ENCODE measurements around the gene PRTN3. TPM values are rescaled to one million over a fixed set of nuclear protein-coding genes. Genes with fewer than 3 reads are reported as not detected.
"Not testable (repeated sequence)": the region's sequence is repeated elsewhere in the genome, so short reads cannot be mapped to it uniquely, and the experiment has no call there.

Gene PRTN3
- total RNA-seq, 1 experiment from 2014 or later, result not detected

DNA sequence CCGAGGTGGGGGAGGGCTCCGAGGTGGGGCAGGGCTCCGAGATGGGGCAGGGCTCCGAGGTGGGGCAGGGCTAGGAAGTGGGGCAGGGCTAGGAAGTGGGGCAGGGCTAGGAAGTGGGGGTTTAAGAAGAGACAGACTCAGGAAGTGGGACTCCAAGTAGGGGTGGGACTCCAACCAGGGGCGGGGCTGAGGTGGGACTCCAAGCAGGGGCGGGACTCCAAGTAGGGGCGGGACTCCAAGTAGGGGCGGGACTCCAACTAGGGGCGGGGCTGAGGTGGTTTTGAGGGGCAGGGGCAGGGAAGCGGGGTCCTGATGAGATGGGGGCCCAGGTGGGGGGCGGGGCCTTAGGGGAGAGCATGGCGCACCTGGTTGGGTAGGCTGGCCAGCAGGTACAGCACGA is 32.3 kb downstream of the PRTN3 start:
- in situ Hi-C loops (cut with HindIII; ENCODE audit: low sequenced_read_pairs), result no loop called here
- DNase-seq (ENCODE audit: low spot score), result no peak

DNA sequence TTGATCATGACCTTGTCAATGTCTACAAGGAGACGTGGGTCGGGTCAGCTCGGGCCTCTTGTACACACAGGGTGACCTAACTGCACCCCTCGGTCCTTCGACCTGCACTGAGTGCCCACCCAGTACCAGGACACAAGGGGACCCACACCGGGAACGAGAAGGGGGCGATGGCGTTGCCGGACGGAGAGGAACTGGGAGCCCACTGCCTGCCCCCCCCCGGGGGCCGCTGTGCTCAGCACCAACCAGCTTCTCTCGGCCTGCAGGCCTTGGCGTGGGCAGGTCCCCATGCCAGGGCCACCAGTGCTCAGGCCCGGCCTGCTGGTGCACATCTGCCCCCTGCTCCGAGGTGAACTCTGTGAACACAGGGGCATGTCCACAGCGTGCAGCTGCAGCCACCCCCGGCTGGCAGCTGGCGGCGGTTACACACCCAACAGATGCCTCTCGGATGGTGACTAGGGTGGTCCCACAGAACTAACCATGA is 32.8 kb downstream of the PRTN3 start:
- in situ Hi-C loops (cut with HindIII; ENCODE audit: low sequenced_read_pairs), result no loop called here
- DNase-seq (ENCODE audit: low spot score), result no peak

DNA sequence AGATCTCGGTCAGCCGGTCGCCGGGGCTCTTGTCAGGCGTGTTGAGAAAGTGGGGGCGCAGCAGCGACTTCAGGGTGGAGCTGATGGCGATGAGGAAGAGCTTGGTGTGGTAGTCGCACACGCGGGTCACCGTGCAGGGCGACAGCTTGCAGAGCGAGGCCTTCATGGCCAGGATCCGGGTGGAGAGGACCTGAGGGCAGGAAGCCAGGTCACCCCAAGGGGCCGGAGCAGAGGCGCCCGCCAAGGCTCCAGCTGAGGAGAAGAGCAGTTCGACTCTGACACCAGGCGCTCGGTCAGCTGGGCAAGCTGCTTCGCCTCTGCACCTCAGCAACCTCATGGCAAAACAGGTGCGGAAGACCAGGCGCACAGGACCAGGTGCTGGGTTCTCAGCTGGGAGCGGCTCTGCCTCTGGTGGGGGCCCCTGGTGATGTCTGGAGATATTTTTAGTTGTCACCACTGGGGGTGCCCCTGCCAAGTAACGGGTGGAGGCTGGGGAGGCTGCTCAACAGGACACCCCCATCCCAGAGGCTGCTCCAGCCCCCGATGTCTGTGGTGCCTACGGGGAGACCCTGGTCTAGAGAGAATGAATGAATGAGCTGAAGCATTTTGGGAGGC is 34.6 kb downstream of the PRTN3 start:
- in situ Hi-C loops (cut with HindIII; ENCODE audit: low sequenced_read_pairs), result no loop called here
- no peak for DNase-seq (ENCODE audit: low spot score)

DNA sequence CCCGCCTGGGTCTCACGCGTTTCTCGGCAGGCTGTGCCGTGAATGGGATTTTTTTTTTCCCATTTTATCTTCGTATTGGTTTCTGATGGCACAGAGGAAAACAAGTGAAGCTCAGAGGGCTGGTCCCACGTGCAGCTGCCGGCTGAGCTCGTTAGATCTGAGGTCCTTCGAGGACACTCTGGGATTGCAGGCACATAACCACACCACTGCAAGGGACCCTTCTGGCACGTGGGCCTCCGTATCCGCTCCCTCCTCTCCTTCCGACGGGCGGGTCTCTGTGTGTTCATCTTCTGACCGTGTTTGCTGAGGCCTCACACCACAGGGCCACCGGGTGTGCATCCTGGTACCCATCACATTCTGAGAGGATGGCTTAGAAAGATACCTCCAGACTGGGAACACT is 35.3 kb downstream of the PRTN3 start:
- in situ Hi-C loops (cut with HindIII; ENCODE audit: low sequenced_read_pairs), result no loop called here
- DNase-seq (ENCODE audit: low spot score), result no peak

DNA sequence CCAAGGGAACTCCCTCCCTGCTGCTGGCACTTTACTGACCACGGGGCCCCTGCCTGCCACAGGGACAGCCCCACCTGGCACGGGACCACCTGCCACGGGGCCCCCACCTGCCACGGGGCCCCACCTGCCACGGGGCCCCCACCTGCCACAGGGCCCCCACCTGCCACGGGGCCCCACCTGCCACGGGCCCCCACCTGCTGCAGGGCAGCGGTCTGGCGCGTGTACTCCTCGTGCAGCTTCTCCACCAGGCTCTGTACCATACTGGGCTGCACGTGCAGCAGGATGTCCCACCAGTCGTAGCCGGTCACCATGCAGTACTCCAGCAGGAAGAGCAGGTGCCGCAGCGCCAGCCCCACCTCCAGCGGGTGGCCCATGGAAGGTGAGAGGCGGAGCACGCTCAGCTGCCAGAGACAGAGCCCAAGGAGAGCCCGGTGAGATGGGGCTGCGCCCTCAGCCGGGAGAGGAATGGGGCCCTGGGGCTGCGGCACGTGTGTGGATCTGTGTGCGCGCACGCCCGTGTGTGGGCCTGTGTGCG is 36.0 kb downstream of the PRTN3 start:
- in situ Hi-C loops (cut with HindIII; ENCODE audit: low sequenced_read_pairs), result no loop called here
- no peak for DNase-seq (ENCODE audit: low spot score)

DNA sequence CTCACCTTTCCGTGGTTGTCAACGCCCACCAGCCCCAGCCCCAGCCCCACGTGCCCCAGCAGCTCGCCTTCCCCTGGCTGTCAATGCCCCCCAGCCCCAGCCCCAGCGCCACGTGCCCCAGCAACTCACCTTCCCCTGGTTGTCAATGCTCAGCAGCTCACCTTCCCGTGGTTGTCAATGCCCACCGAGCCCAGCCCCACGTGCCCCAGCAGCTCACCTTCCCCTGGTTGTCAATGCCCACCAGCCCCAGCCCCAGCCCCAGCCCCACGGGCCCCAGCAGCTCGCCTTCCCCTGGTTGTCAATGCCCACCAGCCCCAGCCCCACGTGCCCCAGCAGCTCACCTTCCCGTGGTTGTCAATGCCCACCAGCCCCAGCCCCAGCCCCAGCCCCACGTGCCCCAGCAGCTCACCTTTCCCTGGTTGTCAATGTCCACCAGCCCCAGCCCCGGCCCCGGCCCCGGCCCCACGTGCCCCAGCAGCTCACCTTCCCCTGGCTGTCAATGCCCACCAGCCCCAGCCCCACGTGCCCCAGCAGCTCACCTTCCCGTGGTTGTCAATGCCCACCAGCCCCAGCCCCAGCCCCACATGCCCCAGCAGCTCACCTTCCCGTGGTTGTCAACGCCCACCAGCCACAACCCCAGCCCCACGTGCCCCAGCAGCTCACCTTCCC is 37.3 kb downstream of the PRTN3 start:
- DNase-seq (ENCODE audit: low spot score); in situ Hi-C loops (cut with HindIII; ENCODE audit: low sequenced_read_pairs): not testable (repeated sequence)

DNA sequence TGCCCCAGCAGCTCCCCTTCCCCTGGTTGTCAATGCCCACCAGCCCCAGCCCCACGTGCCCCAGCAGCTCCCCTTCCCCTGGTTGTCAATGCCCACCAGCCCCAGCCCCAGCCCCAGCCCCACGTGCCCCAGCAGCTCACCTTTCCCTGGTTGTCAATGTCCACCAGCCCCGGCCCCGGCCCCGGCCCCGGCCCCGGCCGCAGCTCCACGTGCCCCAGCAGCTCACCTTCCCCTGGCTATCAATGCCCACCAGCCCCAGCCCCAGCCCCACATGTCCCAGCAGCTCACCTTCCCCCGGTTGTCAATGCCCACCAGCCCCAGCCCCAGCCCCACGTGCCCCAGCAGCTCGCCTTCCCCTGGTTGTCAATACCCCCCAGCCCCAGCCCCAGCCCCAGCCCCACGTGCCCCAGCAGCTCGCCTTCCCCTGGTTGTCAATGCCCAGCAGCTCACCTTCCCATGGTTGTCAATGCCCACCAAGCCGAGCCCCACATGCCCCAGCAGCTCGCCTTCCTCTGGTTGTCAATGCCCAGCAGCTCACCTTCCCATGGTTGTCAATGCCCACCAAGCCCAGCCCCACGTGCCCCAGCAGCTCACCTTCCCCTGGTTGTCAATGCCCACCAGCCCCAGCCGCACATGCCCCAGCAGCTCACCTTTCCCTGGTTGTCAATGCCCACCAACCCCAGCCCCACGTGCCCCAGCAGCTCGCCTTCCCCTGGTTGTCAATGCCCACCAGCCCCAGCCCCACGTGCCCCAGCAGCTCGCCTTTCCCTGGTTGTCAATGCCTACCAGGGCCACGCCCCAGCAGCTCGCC is 38.2 kb downstream of the PRTN3 start:
- in situ Hi-C loops (cut with HindIII; ENCODE audit: low sequenced_read_pairs), result not testable (repeated sequence)

DNA sequence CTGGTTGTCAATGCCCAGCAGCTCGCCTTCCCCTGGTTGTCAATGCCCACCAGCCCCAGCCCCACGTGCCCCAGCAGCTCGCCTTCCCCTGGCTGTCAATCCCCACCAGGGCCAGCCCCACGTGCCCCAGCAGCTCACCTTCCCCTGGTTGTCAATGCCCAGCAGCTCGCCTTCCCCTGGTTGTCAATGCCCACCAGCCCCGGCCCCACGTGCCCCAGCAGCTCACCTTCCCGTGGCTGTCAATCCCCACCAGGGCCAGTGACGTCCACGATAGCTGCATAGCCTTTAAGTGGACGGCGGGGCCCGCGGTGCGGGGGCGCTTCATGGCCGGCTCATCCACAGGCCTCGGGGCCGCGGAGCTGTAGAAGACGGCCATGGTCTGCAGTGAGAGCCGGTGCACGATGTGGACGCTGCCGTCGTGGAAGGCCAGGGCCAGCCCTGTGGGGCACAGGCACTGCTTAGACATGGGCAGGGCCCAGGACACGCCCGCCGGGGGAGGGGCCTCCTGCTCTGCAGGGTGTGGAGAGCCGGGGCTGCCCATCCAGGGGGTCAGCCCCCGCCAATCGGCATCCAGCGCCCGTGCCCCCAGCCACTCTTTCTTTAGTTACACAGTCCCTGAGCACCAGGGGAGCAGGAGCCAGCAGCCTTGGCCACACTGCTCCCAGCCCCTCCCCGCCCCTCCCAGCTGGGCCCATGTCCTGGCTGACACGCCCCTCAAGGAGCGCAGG is 39.1 kb downstream of the PRTN3 start:
- in situ Hi-C loops (cut with HindIII; ENCODE audit: low sequenced_read_pairs), result no loop called here
- no peak for DNase-seq (ENCODE audit: low spot score)

More for the DNA sequence above, 38.2 kb downstream of the PRTN3 start:
- not testable (repeated sequence) for DNase-seq (ENCODE audit: low spot score)

DNA sequence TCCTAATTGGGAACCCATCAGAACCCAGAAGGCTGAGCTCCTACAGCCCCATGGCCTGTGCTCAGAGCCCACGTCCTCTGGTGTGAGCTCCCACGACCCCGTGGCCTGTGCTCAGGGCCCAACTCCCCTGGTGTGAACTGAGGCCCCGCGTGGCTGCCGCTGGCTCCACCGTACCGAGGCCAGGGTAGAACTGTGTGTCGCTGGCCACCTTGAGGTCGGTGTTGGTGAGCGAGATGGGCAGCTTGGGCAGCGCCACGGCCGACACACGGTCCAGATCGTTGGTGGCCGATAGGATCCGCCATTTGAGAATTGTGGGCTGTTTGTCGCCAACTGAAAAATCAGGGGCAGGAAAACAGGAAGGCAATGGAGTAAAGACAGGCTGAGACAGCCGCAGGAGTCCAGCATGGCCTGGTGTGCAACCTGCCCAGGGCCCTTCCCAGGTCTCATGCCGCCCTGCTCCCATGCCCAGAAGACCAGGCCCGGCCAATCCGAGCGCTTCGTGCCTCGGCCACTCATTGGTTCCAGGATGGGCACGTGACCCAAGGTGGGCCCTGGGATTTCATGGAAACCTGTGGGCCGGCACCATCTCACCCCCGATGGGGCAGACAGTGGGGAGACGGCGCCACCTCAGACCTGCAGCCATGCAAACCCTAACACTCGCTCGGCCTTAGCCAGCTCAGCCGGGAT is 40.7 kb downstream of the PRTN3 start:
- no peak for DNase-seq (ENCODE audit: low spot score)
- in situ Hi-C loops (cut with HindIII; ENCODE audit: low sequenced_read_pairs), result no loop called here

DNA sequence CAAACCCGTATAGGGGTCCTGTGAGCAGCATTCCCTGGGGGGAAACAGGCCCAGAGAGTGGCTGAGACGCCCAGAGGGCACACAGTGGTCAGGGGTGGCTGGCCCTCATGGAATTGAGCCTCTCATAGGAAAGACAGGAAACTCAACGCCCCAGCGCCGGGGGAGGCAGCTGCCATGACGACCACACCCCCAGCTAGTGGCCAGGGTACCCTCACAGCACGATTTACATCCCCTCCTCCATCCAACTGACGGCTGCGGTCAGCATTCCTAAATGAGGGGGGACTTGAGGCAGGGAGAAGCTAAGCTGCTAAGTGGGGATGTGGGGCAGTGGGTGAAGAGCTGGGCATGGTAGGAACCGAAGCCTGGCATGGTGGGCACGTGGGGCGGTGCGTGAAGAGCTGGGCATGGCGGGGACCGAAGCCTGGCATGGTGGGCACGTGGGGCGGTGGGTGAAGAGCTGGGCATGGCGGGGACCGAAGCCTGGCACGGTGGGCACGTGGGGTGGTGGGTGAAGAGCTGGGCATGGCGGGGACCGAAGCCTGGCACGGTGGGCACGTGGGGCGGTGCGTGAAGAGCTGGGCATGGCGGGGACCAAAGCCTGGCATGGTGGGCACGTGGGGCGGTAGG is 42.2 kb downstream of the PRTN3 start:
- in situ Hi-C loops (cut with HindIII; ENCODE audit: low sequenced_read_pairs), result no loop called here
- DNase-seq (ENCODE audit: low spot score), result no peak

DNA sequence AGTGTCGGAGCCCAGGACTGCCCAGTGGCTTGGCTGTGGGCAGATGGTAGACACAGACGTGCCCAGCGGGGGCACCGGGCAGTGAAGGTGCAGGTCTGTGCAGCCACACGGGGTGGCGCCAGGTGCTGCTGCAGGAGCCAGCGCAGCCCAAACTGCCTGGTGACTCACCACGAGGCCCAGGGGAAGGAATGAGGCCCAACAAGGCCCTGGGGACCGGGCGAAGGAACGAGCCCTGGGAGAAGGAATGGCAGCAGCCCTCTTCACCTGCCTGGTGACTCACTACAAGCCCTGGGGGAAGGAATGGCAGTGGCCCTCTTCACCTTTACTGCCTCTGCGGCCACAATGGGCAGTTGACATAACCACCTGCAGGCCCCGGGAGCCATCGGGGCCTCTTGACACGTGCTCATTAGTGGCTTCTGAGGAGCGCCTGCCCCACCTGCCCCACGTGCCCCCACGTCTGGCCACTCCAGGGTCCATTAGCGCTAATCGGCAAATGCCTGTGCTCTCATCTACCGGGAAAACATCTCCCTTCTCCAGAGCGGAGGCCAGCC is 42.9 kb downstream of the PRTN3 start:
- in situ Hi-C loops (cut with HindIII; ENCODE audit: low sequenced_read_pairs), result no loop called here
- DNase-seq (ENCODE audit: low spot score), result peak; percentile 71

DNA sequence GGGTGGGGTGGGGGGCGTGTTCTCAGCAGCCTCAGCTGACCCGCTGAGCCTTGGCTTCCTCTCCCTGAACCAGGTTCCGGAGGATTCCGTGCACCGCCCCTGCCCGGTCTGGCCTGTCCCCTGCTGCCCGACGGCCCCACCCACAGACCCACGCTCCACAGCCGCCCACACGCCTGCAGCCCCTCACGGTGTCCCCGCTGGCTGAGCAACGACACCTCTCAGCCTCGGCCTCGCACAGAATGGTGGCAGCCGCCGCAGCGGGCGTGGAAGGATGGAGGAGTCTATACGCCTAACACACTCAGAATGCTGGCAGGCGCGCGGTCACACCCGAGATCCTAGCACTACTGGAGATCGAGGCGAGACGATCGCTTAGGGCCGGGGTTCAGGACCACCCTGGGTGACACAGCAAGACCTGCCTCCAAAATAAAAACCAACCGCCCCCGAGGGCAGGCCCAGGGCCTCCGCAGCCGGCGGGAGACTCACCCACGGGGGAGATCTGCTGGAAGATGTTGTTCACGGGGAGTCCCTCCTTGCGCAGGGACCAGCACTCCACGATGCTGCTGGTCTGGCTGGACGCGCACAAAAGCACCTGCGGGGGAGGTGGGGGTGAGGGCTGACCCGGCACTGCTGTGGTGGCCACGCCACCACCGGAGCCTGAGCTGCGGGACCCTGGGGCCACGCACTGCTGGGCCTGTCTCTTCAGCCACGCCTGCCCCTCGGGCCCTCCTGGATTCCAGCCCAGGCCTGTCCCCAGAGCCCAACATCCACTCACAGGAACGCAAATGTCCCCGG is 43.8 kb downstream of the PRTN3 start:
- no peak for DNase-seq (ENCODE audit: low spot score)
- in situ Hi-C loops (cut with HindIII; ENCODE audit: low sequenced_read_pairs), result no loop called here

DNA sequence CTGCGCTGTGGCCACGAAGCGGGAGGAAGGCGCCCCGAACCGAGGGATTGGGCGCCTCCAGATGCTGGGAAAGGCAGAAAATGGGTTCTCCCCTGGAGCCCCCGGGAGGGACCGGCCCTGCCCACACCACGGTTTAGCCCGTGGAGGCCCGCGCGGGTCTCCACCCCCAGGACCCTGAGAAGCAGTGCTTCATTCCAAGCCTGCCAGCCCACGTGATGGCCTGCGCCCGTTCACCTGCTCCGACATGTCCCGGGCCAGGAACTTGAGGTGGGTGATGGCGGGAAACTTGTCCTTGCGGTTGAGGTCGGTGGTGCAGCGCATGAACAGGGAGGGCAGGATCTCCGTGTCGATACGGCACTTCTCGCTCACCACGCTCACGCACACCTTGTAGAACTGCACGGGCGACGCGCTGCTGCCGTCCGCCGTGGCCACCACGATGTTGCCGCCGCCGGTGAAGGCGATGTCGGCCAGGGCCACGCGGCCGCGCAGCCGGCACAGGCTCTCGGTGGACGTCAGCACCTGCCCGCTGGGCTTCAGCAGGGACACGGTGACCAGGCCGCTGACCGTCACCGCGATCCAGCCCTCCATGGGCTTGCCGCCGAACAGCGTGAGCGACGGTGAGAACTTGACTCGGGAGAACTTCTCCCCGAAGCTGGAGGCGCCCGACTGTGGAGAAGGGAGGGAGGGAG is 44.9 kb downstream of the PRTN3 start:
- in situ Hi-C loops (cut with HindIII; ENCODE audit: low sequenced_read_pairs), result no loop called here
- DNase-seq (ENCODE audit: low spot score), result no peak

DNA sequence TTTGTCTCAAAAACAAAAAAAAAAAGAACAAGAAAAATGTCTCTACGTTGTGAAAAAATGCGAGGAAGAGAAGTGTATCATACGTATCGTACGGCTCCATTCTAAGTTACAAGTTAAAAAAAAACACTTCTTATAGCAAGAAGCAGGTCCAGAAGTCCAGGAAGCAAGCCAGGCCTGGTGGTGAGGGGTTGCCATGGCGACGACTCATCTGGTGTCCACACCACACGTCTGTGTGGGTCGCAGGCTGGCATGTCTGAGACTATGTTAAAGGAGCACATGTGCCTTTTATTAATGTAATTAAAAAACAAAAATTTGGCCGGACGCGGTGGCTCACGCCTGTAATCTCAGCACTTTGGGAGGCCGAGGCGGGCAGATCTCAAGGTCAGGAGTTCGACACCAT is 46.3 kb downstream of the PRTN3 start:
- in situ Hi-C loops (cut with HindIII; ENCODE audit: low sequenced_read_pairs), result no loop called here
- peak; percentile 40 for DNase-seq (ENCODE audit: low spot score)

DNA sequence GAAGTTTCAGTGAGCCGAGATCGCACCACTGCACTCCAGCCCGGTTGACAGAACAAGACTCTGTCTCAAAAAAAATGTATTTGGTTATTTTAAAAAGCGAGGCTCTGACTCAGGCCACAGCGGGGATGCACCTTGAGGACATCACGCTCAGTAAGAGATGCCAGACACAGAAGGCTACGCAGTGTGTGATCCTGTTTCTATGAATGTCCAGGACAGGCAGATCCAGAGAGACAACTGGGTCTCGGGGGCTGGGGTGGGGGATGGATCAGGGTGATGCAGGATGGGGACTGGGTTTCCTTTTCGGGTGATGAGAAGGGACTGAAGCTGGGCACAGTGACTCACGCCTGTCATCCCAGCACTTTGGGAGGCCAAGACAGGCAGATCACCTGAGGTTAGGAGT is 46.8 kb downstream of the PRTN3 start:
- peak; percentile 34 for DNase-seq (ENCODE audit: low spot score)

DNA sequence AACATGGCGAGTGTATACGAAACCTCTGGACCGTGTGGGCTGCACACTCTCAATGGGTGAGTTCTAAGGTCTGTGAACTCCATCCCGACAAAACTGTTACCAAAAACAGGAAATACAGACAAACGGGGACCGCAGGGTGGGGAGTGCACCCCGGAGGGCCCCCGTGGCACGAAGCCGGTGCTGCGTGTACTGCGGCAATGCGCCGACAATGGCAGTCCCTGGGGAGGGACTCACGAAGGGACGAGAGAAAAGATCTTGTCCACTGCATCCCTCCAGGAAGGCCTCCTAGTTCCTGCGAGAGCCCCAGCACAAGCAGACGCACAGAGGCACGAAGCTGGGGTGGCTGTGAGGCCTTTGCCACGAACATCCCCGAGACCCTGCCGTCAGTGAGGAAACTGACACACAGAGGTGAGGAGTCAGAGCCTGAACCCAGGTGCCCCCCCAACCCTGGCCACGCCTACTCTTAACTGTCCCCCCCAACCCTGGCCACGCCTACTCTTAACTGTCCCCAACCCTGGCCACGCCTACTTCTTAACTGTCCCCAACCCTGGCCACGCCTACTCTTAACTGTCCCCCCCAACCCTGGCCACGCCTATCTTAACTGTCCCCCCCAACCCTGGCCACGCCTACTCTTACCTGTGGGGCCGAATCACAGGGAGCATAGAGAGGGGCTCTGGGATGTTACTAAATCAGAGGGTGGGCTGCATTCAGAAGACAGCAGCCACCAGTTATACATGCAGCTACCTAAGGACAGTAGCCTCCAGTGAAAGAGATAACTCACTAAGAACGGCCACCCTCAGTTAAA is 48.0 kb downstream of the PRTN3 start:
- no peak for DNase-seq (ENCODE audit: low spot score)

More for the DNA sequence above, 46.8 kb downstream of the PRTN3 start:
- in situ Hi-C loops (cut with HindIII; ENCODE audit: low sequenced_read_pairs), result no loop called here

More for the DNA sequence above, 48.0 kb downstream of the PRTN3 start:
- in situ Hi-C loops (cut with HindIII; ENCODE audit: low sequenced_read_pairs), result no loop called here
